ENCODE results near the gene FICD. TPM values are rescaled to one million over a fixed set of nuclear protein-coding genes. Genes with fewer than 3 reads are reported as not detected.

FICD gene
- total and polyA plus RNA-seq, 2 donors (not counting 1 experiment from before 2014, with no cell fraction given) = 1.9 to 8.6 TPM

DNA sequence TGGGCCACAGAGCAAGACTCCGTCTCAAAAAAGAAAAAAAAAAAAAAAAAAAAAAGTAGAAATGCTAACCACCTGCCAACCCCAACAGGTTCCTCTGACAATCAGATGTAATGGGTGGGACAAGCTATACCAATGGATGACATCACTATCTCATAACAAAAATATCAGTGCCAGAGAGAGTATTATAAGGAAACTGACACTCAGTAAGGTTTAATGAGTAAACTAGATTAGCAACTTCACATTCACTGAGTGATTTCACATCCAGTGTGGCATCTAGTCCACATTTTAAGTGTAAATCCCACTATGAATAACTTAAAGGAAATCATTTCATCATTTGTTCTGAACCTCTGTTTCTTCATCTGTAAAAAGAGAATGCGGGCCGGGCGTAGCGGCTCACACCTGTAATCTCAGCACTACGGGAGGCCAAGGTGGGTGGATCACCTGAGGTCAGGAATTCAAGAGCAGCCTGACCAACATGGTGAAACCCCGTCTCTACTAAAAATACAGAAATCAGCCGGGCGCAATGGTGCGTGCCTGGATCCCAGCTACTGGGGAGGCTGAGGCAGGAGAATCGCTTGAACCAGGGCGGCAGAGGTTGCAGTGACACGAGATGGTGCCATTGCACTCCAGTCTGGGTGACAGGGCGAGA is 44.1 kb downstream of the FICD start:
- TF ChIP-seq EZH2 (IDR thresholded peaks at IDR 0.05; ENCODE audit: low read length, missing control alignments) = no peak
- TF ChIP-seq, protein P1, sequence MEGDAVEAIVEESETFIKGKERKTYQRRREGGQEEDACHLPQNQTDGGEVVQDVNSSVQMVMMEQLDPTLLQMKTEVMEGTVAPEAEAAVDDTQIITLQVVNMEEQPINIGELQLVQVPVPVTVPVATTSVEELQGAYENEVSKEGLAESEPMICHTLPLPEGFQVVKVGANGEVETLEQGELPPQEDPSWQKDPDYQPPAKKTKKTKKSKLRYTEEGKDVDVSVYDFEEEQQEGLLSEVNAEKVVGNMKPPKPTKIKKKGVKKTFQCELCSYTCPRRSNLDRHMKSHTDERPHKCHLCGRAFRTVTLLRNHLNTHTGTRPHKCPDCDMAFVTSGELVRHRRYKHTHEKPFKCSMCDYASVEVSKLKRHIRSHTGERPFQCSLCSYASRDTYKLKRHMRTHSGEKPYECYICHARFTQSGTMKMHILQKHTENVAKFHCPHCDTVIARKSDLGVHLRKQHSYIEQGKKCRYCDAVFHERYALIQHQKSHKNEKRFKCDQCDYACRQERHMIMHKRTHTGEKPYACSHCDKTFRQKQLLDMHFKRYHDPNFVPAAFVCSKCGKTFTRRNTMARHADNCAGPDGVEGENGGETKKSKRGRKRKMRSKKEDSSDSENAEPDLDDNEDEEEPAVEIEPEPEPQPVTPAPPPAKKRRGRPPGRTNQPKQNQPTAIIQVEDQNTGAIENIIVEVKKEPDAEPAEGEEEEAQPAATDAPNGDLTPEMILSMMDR (conservative IDR thresholded peaks at IDR 0.05 in 1 of 2, IDR thresholded peaks at IDR 0.05 in 1 of 2; ENCODE audit: low read depth in 1 of 2, low read length in 2 of 2) = no peak
- H3K79me2 ChIP-seq (ENCODE audit: control insufficient read depth, insufficient read depth, low read length) = peaks cover 78% of the 10 kb centered on the region
- H2AFZ ChIP-seq (ENCODE audit: low read length) = no peak overlapping the region
- no peak for DNase-seq (ENCODE audit: low read depth in 2 of 2)
- no peak overlapping the region for H3K27ac ChIP-seq (ENCODE audit: insufficient read depth, low read length)
- no peaks in the 10 kb centered on the region for H4K20me1 ChIP-seq (ENCODE audit: control insufficient read depth, extremely low read depth, insufficient read depth, low read length)
- H3K4me2 ChIP-seq (ENCODE audit: extremely low read depth, insufficient read depth, low read length) = peak overlapping the region; percentile 37
- peaks cover 10% of the 10 kb centered on the region for H3K4me1 ChIP-seq (ENCODE audit: control insufficient read depth, extremely low read depth, insufficient read depth, low read length)
- H3K9ac ChIP-seq (ENCODE audit: insufficient read depth, low read length) = no peak overlapping the region
- H3K36me3 ChIP-seq (ENCODE audit: control insufficient read depth, insufficient read depth, low read length) = peaks cover 1% of the 10 kb centered on the region
- H3K9me3 ChIP-seq (ENCODE audit: control insufficient read depth, insufficient read depth, low read depth, low read length) = no peaks in the 10 kb centered on the region
- peak overlapping the region in 2 of 4 experiments; percentile 12 to 91 for H3K4me3 ChIP-seq (replicated peaks in 1 of 4; ENCODE audit: control extremely low read depth in 1 of 4, insufficient read depth in 1 of 4, low read depth in 3 of 4, low read length in 4 of 4)
- no peaks in the 10 kb centered on the region for H3K27me3 ChIP-seq (ENCODE audit: control insufficient read depth, insufficient read depth, low read length)

DNA sequence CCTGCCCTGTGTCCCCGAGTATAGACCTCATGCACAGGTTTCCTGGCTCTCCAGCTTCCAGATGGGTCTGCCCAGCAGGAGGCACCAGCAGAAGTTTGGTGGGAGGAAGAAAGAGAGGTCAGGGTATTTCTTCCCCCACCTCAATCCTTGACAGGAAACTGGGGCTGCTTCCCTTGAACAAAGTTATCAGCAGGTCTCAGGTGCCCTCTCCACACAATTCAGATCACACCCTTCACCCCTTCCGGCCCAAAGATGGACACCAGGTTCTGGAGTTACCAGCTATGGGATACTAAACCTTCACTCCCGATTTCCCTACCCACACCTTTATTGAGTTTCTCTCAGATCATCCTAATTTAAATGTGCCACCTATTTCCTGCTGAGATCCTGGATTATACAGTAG is 44.7 kb downstream of the FICD start:
- no peaks in the 10 kb centered on the region for H3K27me3 ChIP-seq (ENCODE audit: control insufficient read depth, insufficient read depth, low read length)
- H3K27ac ChIP-seq (ENCODE audit: insufficient read depth, low read length) = peak overlapping the region; percentile 97
- H2AFZ ChIP-seq (ENCODE audit: low read length) = no peak overlapping the region
- H3K4me1 ChIP-seq (ENCODE audit: control insufficient read depth, extremely low read depth, insufficient read depth, low read length) = peaks cover 10% of the 10 kb centered on the region
- DNase-seq (ENCODE audit: low read depth in 2 of 2) = no peak
- peak overlapping the region; percentile 57 for H3K4me2 ChIP-seq (ENCODE audit: extremely low read depth, insufficient read depth, low read length)
- H3K9ac ChIP-seq (ENCODE audit: insufficient read depth, low read length) = no peak overlapping the region
- no peaks in the 10 kb centered on the region for H3K9me3 ChIP-seq (ENCODE audit: control insufficient read depth, insufficient read depth, low read depth, low read length)
- no peak for TF ChIP-seq EZH2 (IDR thresholded peaks at IDR 0.05; ENCODE audit: low read length, missing control alignments)
- TF ChIP-seq, protein P1 (conservative IDR thresholded peaks at IDR 0.05 in 1 of 2, IDR thresholded peaks at IDR 0.05 in 1 of 2; ENCODE audit: low read depth in 1 of 2, low read length in 2 of 2) = no peak
- no peaks in the 10 kb centered on the region for H4K20me1 ChIP-seq (ENCODE audit: control insufficient read depth, extremely low read depth, insufficient read depth, low read length)
- peak overlapping the region; percentile 53 to 91 (median 83) for H3K4me3 ChIP-seq (replicated peaks in 1 of 4; ENCODE audit: control extremely low read depth in 1 of 4, insufficient read depth in 1 of 4, low read depth in 3 of 4, low read length in 4 of 4)
- H3K79me2 ChIP-seq (ENCODE audit: control insufficient read depth, insufficient read depth, low read length) = peaks cover 74% of the 10 kb centered on the region
- H3K36me3 ChIP-seq (ENCODE audit: control insufficient read depth, insufficient read depth, low read length) = peaks cover 2% of the 10 kb centered on the region

DNA sequence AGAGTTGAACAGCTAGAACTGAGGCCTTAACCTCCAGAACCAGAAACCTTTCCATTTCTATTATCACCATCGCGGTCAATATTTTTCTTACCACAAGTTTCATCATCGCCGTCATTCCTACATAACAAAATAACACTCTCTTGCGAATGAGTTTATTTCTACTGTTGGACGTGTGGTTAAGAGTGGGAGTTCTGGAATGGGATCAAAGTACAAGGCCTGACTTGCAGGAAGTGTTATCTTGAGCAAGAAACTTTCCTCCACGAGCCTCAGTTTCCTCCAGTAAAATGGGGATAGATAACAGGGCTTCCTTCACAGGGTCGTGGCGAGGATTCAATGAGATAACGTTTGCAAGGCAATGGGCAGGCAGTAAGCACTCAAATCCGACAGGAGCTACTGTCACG is 45.2 kb downstream of the FICD start:
- Histone ChIP-seq H3K27me3 (ENCODE audit: control insufficient read depth, insufficient read depth, low read length) (no peaks in the 10 kb centered on the region), H3K36me3 (ENCODE audit: control insufficient read depth, insufficient read depth, low read length) (peaks cover 6% of the 10 kb centered on the region), H3K4me2 (ENCODE audit: extremely low read depth, insufficient read depth, low read length) (peak overlapping the region; percentile 57), H4K20me1 (ENCODE audit: control insufficient read depth, extremely low read depth, insufficient read depth, low read length) (no peaks in the 10 kb centered on the region), H3K27ac (ENCODE audit: insufficient read depth, low read length) (peak overlapping the region; percentile 97), H3K9me3 (ENCODE audit: control insufficient read depth, insufficient read depth, low read depth, low read length) (no peaks in the 10 kb centered on the region), H3K79me2 (ENCODE audit: control insufficient read depth, insufficient read depth, low read length) (peaks cover 70% of the 10 kb centered on the region), H2AFZ (ENCODE audit: low read length) (no peak overlapping the region), H3K4me3 (replicated peaks in 1 of 4; ENCODE audit: control extremely low read depth in 1 of 4, insufficient read depth in 1 of 4, low read depth in 3 of 4, low read length in 4 of 4) (peak overlapping the region; percentile 53 to 91 (median 83)), H3K4me1 (ENCODE audit: control insufficient read depth, extremely low read depth, insufficient read depth, low read length) (peaks cover 10% of the 10 kb centered on the region), H3K9ac (ENCODE audit: insufficient read depth, low read length) (peak overlapping the region; percentile 90)
- DNase-seq (ENCODE audit: low read depth in 2 of 2) = peak; percentile 54 to 89
- TF ChIP-seq, protein P1 (conservative IDR thresholded peaks at IDR 0.05 in 1 of 2, IDR thresholded peaks at IDR 0.05 in 1 of 2; ENCODE audit: low read depth in 1 of 2, low read length in 2 of 2) = no peak
- TF ChIP-seq EZH2 (IDR thresholded peaks at IDR 0.05; ENCODE audit: low read length, missing control alignments) = no peak

Data from fibroblast of lung (primary cell).